DMS79 treated with DMSO at 0.1 percent for 48 hours (cell line): ENCODE data around the gene S100A11.

Experiments used
- DNase-seq: peaks from one replicate; lab custom pipeline; 2025; lab: John Stamatoyannopoulos, UW

Gene S100A11

GRCh38 chr1:151984313-151984956 lies 52.4 kb downstream of the S100A11 start:
- no peak for DNase-seq
